Fibroblast of mammary gland (primary cell): ENCODE data around the gene SIGLEC7.

Experiments used
- DNase-seq: peaks from one replicate; pipeline ENCODE4 v3.0.0-alpha.2; 2010; ENCODE audit warnings: low read depth
- H3K4me3 ChIP-seq: 2 replicates; pipeline ENCODE4 v1.5.1; 2011; ENCODE audit warnings: low read depth, mild to moderate bottlenecking, low read length, moderate library complexity; ENCODE audit not compliant: control insufficient read depth
- TF ChIP-seq, protein P1 (sequence below): conservative IDR thresholded peaks from 2 replicates; pipeline ENCODE4 v1.5.1; 2011; ENCODE audit warnings: low read depth, low read length, inconsistent platforms; ENCODE audit not compliant: control insufficient read depth, insufficient read depth

SIGLEC7 gene

DNA sequence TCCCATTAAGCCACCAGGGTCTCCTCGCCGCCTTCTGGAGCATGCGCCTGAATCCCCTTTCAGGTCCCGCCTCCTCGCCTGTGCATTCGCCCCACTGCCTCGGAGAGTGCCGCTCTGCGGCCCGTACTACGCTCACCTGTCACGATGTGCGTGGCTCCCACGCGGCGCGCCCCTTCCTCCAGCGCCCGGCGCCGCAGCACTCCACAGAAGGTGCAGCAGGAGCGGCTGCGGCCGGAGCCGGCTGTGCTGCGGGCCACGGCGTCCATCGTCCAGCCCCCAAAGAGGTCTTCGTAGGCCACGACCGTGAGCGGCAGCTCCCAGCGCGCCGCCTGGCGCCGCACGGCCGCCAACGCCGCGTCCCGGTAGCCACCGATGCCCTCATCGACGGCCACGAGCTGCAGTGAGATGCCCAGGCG lies 38.2 kb upstream of the SIGLEC7 start:
- H3K4me3 ChIP-seq = no peak overlapping the region
- TF ChIP-seq, protein P1, sequence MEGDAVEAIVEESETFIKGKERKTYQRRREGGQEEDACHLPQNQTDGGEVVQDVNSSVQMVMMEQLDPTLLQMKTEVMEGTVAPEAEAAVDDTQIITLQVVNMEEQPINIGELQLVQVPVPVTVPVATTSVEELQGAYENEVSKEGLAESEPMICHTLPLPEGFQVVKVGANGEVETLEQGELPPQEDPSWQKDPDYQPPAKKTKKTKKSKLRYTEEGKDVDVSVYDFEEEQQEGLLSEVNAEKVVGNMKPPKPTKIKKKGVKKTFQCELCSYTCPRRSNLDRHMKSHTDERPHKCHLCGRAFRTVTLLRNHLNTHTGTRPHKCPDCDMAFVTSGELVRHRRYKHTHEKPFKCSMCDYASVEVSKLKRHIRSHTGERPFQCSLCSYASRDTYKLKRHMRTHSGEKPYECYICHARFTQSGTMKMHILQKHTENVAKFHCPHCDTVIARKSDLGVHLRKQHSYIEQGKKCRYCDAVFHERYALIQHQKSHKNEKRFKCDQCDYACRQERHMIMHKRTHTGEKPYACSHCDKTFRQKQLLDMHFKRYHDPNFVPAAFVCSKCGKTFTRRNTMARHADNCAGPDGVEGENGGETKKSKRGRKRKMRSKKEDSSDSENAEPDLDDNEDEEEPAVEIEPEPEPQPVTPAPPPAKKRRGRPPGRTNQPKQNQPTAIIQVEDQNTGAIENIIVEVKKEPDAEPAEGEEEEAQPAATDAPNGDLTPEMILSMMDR = no peak
- no peak for DNase-seq

DNA sequence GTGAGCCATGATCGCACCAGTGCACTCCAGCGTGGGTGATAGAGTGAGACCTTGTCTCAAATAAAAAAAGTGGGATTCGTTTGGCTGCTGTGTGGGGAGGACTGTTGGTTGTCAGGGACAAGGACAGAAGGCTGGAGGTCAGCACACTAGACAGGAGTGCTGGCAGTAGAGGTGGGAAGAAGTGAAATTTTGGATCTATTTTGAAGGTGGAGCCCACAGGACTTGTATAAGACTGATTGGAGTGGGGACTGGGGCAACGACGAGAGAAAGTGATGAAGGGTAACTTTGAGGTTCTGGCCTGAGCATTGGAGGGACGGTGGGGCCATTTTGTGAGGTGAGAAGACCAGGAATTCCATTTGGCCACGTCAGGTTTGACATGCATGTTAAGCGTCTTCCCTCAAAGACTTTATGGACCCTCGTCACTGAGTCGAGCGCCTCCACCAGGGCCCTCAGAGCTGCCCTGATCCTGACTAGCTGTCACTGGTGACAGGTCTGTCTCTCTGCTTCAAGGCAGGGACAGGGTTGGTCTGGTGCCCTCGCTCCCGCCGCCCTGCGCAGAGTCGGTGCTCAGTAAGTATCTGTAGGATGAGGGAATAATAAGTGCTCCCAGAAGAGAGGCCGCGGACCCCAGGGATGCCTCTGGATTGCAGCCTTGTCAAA lies 34.6 kb upstream of the SIGLEC7 start:
- TF ChIP-seq, protein P1 = no peak
- peak overlapping the region; percentile 89 for H3K4me3 ChIP-seq
- DNase-seq = peak; percentile 36

DNA sequence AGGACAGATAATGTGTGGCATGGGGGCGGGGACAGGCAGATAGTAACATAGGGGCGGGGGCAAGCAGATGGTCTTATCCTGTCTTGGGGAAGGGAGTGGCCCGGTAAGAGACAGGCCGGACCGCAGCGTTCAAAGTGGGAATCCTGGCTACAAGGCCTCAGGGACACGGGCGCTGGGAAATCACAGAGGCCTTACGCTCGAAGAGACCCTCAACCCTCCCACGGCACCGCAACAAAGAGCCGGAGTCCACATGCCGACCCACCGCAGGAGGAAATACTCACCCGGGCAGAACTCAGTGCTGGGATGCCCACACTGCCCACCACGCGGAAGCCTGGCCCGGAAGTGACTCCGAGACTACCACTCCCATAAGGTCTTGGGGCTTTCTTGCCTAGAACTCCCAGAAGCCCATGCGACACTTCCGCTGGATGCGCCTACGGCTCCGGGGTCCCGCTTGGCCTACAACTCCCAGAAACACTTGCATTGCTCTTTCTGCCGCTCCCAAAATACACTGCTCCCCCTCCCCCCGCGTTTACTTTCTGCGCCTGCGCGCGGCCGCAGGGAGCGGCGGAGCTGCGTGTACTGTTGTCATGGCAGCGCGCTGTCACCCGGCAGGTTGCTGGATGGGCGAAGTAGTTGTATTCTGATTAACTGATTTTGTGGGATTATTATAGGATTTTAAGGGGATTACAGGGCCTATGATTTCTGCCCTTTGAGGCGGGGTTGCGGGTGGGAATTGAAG lies 33.9 kb upstream of the SIGLEC7 start, which contains the start of gene CTU1:
Gene CTU1 (minus strand): TSS at position 344 of the 739 bp plus-strand sequence. CDS start 3,840 bp downstream, outside the sequence.
- TF ChIP-seq, protein P1 = no peak
- DNase-seq = peak; percentile 99
- H3K4me3 ChIP-seq = peak within 1 kb of the TSS; percentile 89

DNA sequence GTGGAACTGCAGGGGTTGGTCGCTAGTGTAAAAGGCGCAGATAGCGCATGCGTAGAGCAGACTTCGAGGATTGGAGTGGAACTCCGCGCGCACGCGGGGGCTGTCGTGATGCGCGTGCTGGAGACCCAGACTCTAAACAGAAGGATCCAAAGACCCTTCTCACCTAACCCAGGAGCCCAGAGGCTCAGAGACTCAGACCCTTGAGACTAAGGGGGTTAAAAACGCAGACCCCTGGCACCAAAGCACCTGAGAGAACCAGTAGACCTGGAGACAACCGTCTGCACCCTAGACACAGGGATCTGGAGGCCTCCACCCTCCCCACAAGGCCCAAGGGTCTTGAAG lies 33.3 kb upstream of the SIGLEC7 start:
- DNase-seq = no peak
- TF ChIP-seq, protein P1 = no peak

DNA sequence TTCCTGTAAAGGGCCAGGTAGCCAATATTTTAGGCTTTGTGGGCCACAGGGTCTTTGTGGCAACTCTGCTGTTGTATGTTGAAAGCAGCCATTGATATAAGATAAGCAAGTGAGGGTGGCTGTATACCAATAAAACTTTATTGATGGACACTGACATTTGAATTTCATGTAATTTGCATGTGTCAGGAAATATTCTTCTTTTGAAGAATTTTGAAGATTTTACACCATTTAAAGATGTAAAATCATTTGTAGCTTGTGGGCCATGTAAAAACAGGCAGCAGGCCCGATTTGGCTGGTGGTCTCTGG lies 31.5 kb upstream of the SIGLEC7 start:
- DNase-seq = no peak
- H3K4me3 ChIP-seq = no peak overlapping the region
- TF ChIP-seq, protein P1 = no peak

More for the DNA sequence above, 33.3 kb upstream of the SIGLEC7 start:
- H3K4me3 ChIP-seq = peak overlapping the region; percentile 89

DNA sequence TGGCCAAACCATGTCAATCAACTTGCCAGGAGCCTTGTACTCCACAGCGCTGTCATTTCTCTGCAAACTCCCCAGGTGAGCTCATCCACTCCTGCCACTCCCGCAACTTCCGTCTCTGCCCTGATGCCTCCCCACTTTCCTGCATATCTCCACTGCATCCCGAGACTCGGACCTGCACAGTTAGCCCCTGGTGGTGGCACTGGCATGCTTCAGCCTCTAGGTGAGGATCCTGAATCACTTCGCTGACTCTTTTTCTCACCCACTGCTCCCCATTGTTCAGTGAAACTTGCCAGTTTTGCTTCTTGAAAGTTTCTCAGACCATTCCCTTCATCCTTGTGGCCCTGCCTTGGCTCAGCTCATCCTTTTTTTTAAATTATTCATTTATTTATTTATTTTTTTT lies 30.5 kb upstream of the SIGLEC7 start:
- TF ChIP-seq, protein P1 = peak; percentile 28
- H3K4me3 ChIP-seq = no peak overlapping the region
- no peak for DNase-seq
